Activated CD4-positive, alpha-beta T cell treated with anti-CD3 and anti-CD28 coated beads for 36 hours (primary cell): Measurements from ENCODE around the gene MEGF11. TPM values are rescaled to one million over a fixed set of nuclear protein-coding genes. Genes with fewer than 3 reads are reported as not detected.

Experiments used
- ATAC-seq: fragments of 200-7000 bp; cut with Tn5 transposase; one replicate; pipeline ENCODE4 v1.10.0; 2021; ENCODE audit warnings: mild to moderate bottlenecking, moderate library complexity
- CTCF ChIA-PET: fragments of 350-600 bp; sonication (Branson Sonifier 250); formaldehyde crosslinking; loops from one replicate; lab custom pipeline; 2021; ENCODE audit warnings: antibody characterized with exemption; lab: Charles Lee
- POLR2A ChIA-PET: fragments of 350-600 bp; sonication (Branson Sonifier 250); formaldehyde crosslinking; loops from one replicate; lab custom pipeline; 2021; ENCODE audit warnings: antibody characterized with exemption, inconsistent platforms; lab: Charles Lee
- DNase-seq: peaks from one replicate; pipeline ENCODE4 v3.0.0-alpha.2; 2020
- H3K27ac Mint-ChIP-seq: one replicate; pipeline ENCODE4 v1.8.0; 2021; ENCODE audit warnings: mixed read lengths
- H3K27me3 Mint-ChIP-seq: one replicate; pipeline ENCODE4 v1.8.0; 2021; ENCODE audit warnings: mixed read lengths
- H3K36me3 Mint-ChIP-seq: one replicate; pipeline ENCODE4 v1.8.0; 2021; ENCODE audit warnings: low read depth, mixed read lengths
- H3K4me1 Mint-ChIP-seq: one replicate; pipeline ENCODE4 v1.8.0; 2021; ENCODE audit warnings: mixed read lengths
- H3K4me3 Mint-ChIP-seq: one replicate; pipeline ENCODE4 v1.8.0; 2021; ENCODE audit warnings: mild to moderate bottlenecking, moderate library complexity, mixed read lengths
- H3K9me3 Mint-ChIP-seq: one replicate; pipeline ENCODE4 v1.8.0; 2021; ENCODE audit warnings: low read depth, mixed read lengths
- intact Hi-C, 2 experiments: fragments of 100-400 bp; cut with DNase I in 1 of 2; cut with micrococcal nuclease in 1 of 2; formaldehyde crosslinking; loops; one replicate each; pipeline versions ENCODE4 v1.14.2 to v1.15.1; 2022 to 2024; cut with DNase I, micrococcal nuclease
- total RNA-seq, 2 experiments: library from RNA; stranded (reverse); gene quantifications; one replicate each; pipeline ENCODE4 v1.2.3, GENCODE V29; 2021

MEGF11 gene
- total RNA-seq, 2 experiments from 2014 or later, result not detected

DNA sequence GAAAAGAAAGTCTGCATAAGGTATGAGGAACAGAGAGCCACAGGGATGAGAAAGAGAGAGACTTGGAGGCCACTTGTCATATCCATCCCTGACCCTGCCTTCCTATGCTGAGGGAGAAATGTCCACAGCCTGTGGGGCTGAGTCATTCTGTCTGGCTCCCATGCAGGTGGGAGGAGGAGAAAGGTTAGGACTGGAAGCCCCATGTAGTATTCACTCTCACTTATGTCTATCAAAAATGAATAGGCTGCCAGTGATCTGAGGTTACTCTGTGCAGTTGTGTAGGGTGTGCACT, 313.0 kb downstream of the MEGF11 start:
- intact Hi-C loops, result no loop called here
- H3K27ac Mint-ChIP-seq, result no peak overlapping the region
- POLR2A ChIA-PET, result no interaction called here

DNA sequence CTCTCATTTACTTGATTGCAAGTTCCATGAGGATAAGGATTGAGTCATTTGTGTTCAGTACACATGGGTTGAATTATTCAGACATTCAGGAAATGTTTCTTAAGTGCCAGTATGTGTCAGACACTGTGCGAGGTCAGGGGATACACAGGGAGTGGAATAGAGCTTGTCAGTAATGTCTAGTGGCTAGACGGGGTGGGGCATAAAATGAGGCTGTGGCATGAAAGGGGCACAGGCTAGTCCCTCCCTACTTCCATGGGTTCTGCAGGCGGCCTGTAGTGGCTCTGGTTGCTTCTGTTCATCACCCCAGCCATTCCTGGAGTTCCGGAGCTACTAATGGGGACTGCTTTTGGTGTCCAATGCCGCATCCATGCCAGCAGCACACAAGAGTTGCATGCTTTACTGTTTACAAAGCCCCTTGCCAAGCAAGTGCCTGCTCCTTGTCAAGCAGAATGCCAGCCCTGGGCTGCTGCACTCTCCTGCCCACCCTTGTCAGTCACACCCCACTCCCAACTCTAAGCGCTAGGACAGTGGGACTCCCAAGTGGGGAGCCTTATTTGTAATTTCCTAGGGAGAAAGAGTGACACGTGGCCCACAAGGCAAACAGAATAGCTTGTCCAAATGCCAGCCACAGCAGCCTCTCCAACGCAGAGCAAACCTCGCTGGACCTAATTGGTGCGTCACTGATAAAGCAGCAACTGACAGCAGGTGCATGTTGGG, 313.5 kb downstream of the MEGF11 start:
- no peak overlapping the region for H3K27ac Mint-ChIP-seq
- DNase-seq, result no peak
- no peak overlapping the region for H3K4me3 Mint-ChIP-seq
- POLR2A ChIA-PET, result no interaction called here
- peak; percentile 42 for ATAC-seq
- CTCF ChIA-PET, result no interaction called here
- H3K9me3 Mint-ChIP-seq, result no peaks in the 10 kb centered on the region
- intact Hi-C loops, result no loop called here
- peaks cover 5% of the 10 kb centered on the region for H3K4me1 Mint-ChIP-seq
- H3K36me3 Mint-ChIP-seq, result no peaks in the 10 kb centered on the region
- no peaks in the 10 kb centered on the region for H3K27me3 Mint-ChIP-seq

More for the DNA sequence above, 313.0 kb downstream of the MEGF11 start:
- CTCF ChIA-PET, result no interaction called here
- Mint-ChIP-seq H3K4me1 (peaks cover 5% of the 10 kb centered on the region), H3K27me3 (no peaks in the 10 kb centered on the region), H3K4me3 (no peak overlapping the region), H3K36me3 (no peaks in the 10 kb centered on the region), H3K9me3 (no peaks in the 10 kb centered on the region)
- DNase-seq, result no peak
- ATAC-seq, result no peak

DNA sequence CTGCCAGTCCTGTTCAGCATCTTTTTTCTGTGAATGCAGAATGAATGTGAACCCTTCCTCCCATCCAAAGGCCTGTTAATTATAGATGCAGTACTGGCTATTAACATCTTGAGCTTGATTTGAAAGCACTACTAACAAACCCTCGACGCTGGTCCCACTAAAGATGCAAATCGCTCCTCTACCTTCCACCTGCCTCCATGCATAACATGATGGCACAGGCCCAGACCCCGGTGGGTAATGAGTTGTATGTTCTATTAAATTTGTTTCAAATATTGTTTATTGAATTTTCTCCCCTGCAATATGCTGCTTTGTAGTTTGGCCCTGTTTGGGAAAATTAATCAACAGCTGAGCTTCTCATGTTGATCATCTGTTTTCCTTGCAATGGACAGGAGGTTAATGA, 314.9 kb downstream of the MEGF11 start:
- Mint-ChIP-seq H3K27me3 (no peaks in the 10 kb centered on the region), H3K4me3 (no peak overlapping the region), H3K9me3 (no peaks in the 10 kb centered on the region), H3K36me3 (no peaks in the 10 kb centered on the region), H3K4me1 (peaks cover 5% of the 10 kb centered on the region), H3K27ac (no peak overlapping the region)
- POLR2A ChIA-PET, result no interaction called here
- ATAC-seq (no peak), DNase-seq (no peak)
- CTCF ChIA-PET, result no interaction called here
- intact Hi-C loops, result no loop called here

DNA sequence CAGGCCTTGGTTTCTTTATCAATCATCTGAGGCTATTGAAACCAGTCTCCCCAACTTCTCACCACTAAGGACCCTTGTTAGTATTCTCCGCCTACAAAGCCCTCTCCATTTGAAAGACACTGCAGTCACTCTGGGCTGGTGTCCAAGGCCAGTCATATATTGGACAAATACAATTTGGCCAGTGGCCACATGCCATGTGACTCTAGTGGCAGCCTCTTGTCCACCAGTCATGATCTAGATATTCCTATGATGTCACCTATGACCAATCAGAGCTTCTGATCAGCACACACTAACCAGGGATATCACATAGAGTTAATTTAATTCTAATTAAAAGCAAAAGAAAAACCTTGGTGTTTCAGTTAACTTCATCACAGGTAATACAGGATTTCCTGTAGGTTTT, 316.1 kb downstream of the MEGF11 start:
- CTCF ChIA-PET, result no interaction called here
- no peak overlapping the region for H3K4me3 Mint-ChIP-seq
- H3K4me1 Mint-ChIP-seq, result peaks cover 4% of the 10 kb centered on the region
- ATAC-seq (no peak), DNase-seq (no peak)
- no peak overlapping the region for H3K27ac Mint-ChIP-seq
- intact Hi-C loops, result no loop called here
- H3K27me3 Mint-ChIP-seq, result no peaks in the 10 kb centered on the region
- no peaks in the 10 kb centered on the region for H3K9me3 Mint-ChIP-seq
- no peaks in the 10 kb centered on the region for H3K36me3 Mint-ChIP-seq
- POLR2A ChIA-PET, result no interaction called here

DNA sequence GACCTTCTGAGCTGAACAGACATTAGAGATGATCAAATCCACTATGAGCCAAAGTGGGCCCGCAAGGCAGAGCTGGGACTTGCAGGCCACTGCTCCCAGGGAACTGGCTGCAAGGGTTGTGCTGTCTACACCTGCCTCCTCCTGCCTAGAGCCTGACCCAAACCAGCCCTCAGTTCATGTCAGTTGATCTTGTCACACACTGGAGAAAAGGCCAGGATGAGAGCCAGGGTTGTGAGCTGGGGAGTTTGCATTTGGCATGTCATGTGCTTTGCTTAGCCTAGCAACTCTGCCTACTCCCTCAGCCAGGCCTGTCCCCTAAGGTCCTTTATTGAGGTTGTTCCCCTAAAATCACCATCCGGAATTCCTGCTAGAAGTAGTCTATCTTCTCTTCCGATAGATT, 316.5 kb downstream of the MEGF11 start:
- ATAC-seq (no peak), DNase-seq (no peak)
- no peaks in the 10 kb centered on the region for H3K9me3 Mint-ChIP-seq
- no peaks in the 10 kb centered on the region for H3K36me3 Mint-ChIP-seq
- ChIA-PET CTCF (no interaction called here), POLR2A (no interaction called here)
- H3K4me3 Mint-ChIP-seq, result no peak overlapping the region
- H3K4me1 Mint-ChIP-seq, result peaks cover under 1% of the 10 kb centered on the region
- intact Hi-C loops, result no loop called here
- no peak overlapping the region for H3K27ac Mint-ChIP-seq
- H3K27me3 Mint-ChIP-seq, result no peaks in the 10 kb centered on the region

DNA sequence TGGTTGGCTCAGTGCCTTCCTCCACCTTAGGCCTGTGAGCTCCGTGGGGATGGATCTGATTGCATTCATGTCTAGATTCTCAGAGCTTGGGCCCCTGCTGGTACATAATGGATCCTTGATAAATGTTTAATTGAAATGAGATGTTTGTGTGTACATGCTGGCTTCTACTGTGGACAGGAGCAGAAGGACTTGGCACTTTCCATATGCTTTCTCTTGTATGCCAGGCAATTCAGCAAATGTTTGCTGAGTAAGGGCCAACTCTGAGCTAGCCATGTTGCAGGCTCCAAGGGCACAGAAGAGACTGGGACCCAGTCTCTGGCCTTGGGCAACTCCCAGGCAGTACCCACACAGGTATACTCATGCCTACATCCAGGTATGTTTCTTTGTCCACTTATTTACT, 317.3 kb downstream of the MEGF11 start:
- H3K27ac Mint-ChIP-seq, result no peak overlapping the region
- no peak for DNase-seq
- ChIA-PET POLR2A (no interaction called here), CTCF (interaction anchor here (0.7 kb wide), 1 partner anchor 639 kb away, joined by 3 read pairs; no protein-coding TSS in a partner anchor)
- intact Hi-C loops, result no loop called here
- no peaks in the 10 kb centered on the region for H3K4me1 Mint-ChIP-seq
- H3K36me3 Mint-ChIP-seq, result no peaks in the 10 kb centered on the region
- no peak for ATAC-seq
- H3K4me3 Mint-ChIP-seq, result no peak overlapping the region
- H3K9me3 Mint-ChIP-seq, result no peaks in the 10 kb centered on the region
- no peaks in the 10 kb centered on the region for H3K27me3 Mint-ChIP-seq

DNA sequence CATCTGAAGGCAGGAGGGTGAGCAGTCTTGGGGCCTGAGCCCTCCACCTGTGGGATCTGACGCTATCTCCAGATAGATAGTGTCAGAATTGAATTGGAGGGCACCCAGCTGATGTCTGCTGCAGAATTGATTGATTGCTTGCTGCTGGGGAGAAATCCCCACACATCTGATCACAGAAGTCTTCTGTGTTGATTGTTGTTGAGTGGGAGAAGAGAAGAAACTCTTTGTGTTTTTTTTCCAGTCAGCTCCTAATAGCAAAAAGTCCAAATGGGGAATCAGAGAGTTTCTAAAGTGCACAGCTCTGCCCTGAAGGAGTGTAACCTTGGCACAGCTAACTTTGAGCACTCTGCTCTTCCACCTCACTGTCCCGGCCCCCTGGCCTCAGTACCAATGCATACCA, 318.2 kb downstream of the MEGF11 start:
- DNase-seq (no peak), ATAC-seq (no peak)
- ChIA-PET POLR2A (no interaction called here), CTCF (interaction anchor here (1.2 kb wide), 1 partner anchor 11 kb away, joined by 3 read pairs; no protein-coding TSS in a partner anchor)
- H3K4me1 Mint-ChIP-seq, result no peaks in the 10 kb centered on the region
- H3K36me3 Mint-ChIP-seq, result no peaks in the 10 kb centered on the region
- H3K9me3 Mint-ChIP-seq, result no peaks in the 10 kb centered on the region
- H3K27me3 Mint-ChIP-seq, result no peaks in the 10 kb centered on the region
- intact Hi-C loops, result no loop called here
- H3K4me3 Mint-ChIP-seq, result no peak overlapping the region
- no peak overlapping the region for H3K27ac Mint-ChIP-seq

DNA sequence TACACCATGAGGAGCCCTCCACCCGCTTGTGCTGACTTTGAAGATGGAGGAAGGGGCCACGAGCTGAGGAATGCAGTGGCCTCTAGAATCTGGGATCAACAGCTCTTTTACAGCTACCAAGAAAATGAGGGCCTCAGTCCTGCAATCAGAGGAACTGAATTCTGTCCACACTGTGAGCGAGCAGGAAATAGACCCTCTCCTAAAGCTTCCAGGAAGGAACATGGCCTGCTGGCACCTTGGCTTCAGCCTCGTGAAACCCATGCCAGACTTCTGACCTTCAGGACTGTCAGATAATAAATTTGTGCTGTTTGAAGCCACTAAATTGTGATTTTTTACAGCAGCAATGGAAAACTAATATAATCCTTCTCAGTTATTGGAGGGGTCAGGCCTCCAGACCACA, 322.3 kb downstream of the MEGF11 start:
- no peaks in the 10 kb centered on the region for H3K9me3 Mint-ChIP-seq
- intact Hi-C loops, result no loop called here
- DNase-seq, result no peak
- no peak overlapping the region for H3K27ac Mint-ChIP-seq
- no peaks in the 10 kb centered on the region for H3K36me3 Mint-ChIP-seq
- ChIA-PET POLR2A (no interaction called here), CTCF (interaction anchor here (0.7 kb wide), 1 partner anchor 46 kb away, joined by 3 read pairs; no protein-coding TSS in a partner anchor)
- no peak overlapping the region for H3K4me3 Mint-ChIP-seq
- ATAC-seq, result no peak
- H3K27me3 Mint-ChIP-seq, result no peaks in the 10 kb centered on the region
- no peaks in the 10 kb centered on the region for H3K4me1 Mint-ChIP-seq

- Mint-ChIP-seq H3K4me1 (no peaks in the 10 kb centered on the region), H3K9me3 (no peaks in the 10 kb centered on the region), H3K36me3 (no peaks in the 10 kb centered on the region), H3K27ac (no peak overlapping the region), H3K4me3 (no peak overlapping the region), H3K27me3 (no peaks in the 10 kb centered on the region)
- ATAC-seq, result no peak
- ChIA-PET POLR2A (no interaction called here), CTCF (interaction anchor here (0.6 kb wide), 1 partner anchor 145 kb away, joined by 3 read pairs; no protein-coding TSS in a partner anchor)
- DNase-seq, result no peak
- intact Hi-C loops, result no loop called here
Observed at GRCh38 chr15:65930134-65930533, 323.4 kb downstream of the MEGF11 start.

DNA sequence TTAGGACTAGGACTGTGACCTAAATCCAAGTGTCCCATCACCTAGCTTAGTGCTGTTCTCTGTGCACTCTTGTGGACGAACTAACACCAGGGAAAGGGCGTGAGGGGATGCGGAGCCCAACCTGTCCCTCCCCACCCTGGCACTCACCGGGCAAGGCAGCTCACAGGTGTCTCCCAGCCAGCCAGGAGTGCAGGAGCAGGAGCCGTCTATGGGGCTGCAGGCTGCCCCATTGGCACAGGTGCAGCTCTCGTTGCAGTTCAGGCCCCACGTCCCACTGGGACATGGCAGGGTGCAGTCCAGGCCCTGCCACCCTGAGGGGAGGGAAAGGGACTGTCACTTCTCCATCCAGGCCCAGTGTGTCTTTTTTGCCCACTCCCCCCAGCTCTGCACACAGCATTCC, 324.0 kb downstream of the MEGF11 start:
- H3K4me3 Mint-ChIP-seq, result no peak overlapping the region
- H3K36me3 Mint-ChIP-seq, result no peaks in the 10 kb centered on the region
- DNase-seq, result no peak
- H3K9me3 Mint-ChIP-seq, result no peaks in the 10 kb centered on the region
- ChIA-PET POLR2A (no interaction called here), CTCF (no interaction called here)
- H3K27me3 Mint-ChIP-seq, result no peaks in the 10 kb centered on the region
- H3K4me1 Mint-ChIP-seq, result no peaks in the 10 kb centered on the region
- no peak overlapping the region for H3K27ac Mint-ChIP-seq
- intact Hi-C loops, result no loop called here
- ATAC-seq, result no peak

- H3K9me3 Mint-ChIP-seq, result no peaks in the 10 kb centered on the region
- no peak for ATAC-seq
- H3K27me3 Mint-ChIP-seq, result no peaks in the 10 kb centered on the region
- CTCF ChIA-PET, result no interaction called here
- no peak for DNase-seq
- H3K4me3 Mint-ChIP-seq, result no peak overlapping the region
- H3K4me1 Mint-ChIP-seq, result no peaks in the 10 kb centered on the region
- H3K36me3 Mint-ChIP-seq, result no peaks in the 10 kb centered on the region
- intact Hi-C loops, result no loop called here
- POLR2A ChIA-PET, result no interaction called here
- no peak overlapping the region for H3K27ac Mint-ChIP-seq
Observed at GRCh38 chr15:65927545-65927944, 326.0 kb downstream of the MEGF11 start.

DNA sequence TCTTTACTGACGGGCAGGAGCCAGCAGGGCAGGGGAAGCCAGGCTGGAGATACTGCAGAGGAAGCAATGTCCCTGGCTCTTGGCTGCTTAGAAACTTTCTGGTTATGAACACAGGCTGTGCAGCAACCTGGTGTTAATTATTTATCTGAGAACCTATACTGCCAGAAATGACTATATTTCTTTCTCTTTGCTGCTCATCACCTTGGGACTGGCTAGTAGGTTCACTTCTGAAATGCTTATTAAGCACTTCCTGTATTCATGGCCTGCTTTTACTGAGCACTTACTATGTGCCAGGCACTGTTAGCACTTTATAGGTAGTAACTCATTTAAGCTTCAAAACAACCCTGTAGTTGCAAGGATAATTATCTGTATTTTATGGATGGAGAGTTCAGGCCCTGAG, 326.7 kb downstream of the MEGF11 start:
- CTCF ChIA-PET, result no interaction called here

More for the DNA sequence above, 326.7 kb downstream of the MEGF11 start:
- Mint-ChIP-seq H3K36me3 (no peaks in the 10 kb centered on the region), H3K9me3 (no peaks in the 10 kb centered on the region), H3K4me3 (no peak overlapping the region), H3K27ac (no peak overlapping the region), H3K27me3 (no peaks in the 10 kb centered on the region), H3K4me1 (no peaks in the 10 kb centered on the region)
- ATAC-seq, result no peak
- POLR2A ChIA-PET, result no interaction called here
- intact Hi-C loops, result no loop called here
- no peak for DNase-seq
